Stimulated activated CD4-positive, alpha-beta T cell treated with anti-CD3 and anti-CD28 coated beads, Interleukin-4, amount 100 ng/mL, for 4 hours (primary cell): Measurements from ENCODE around the gene CEBPG.

Experiments used
- DNase-seq, 2 experiments: peaks; one replicate each; pipeline ENCODE4 v3.0.0-alpha.2; 2020

Gene CEBPG

GRCh38 chr19:33382982-33383381 is 9.5 kb downstream of the CEBPG start:
- no peak for DNase-seq

- DNase-seq: no peak
Measured at GRCh38 chr19:33383720-33384292, 10.3 kb downstream of the CEBPG start.

- DNase-seq: no peak
Measured at GRCh38 chr19:33384983-33385382, 11.5 kb downstream of the CEBPG start.

- DNase-seq: no peak
Measured at GRCh38 chr19:33385956-33386355, 12.4 kb downstream of the CEBPG start.

- no peak for DNase-seq
Measured at GRCh38 chr19:33386361-33386858, 12.9 kb downstream of the CEBPG start.

- no peak for DNase-seq
Measured at GRCh38 chr19:33387351-33388230, 14.1 kb downstream of the CEBPG start.

GRCh38 chr19:33388231-33388724 is 14.8 kb downstream of the CEBPG start:
- no peak for DNase-seq

- DNase-seq: no peak
Measured at GRCh38 chr19:33388725-33389420, 15.4 kb downstream of the CEBPG start.

GRCh38 chr19:33389421-33390100 is 16.1 kb downstream of the CEBPG start:
- DNase-seq: no peak

GRCh38 chr19:33390101-33390907 is 16.8 kb downstream of the CEBPG start:
- no peak for DNase-seq

- DNase-seq: no peak
Measured at GRCh38 chr19:33390908-33391630, 17.6 kb downstream of the CEBPG start.

GRCh38 chr19:33391631-33392249 is 18.2 kb downstream of the CEBPG start:
- no peak for DNase-seq

GRCh38 chr19:33392341-33393285 is 19.1 kb downstream of the CEBPG start:
- no peak for DNase-seq

- no peak for DNase-seq
Measured at GRCh38 chr19:33393286-33394005, 19.9 kb downstream of the CEBPG start.

GRCh38 chr19:33394006-33394722 is 20.7 kb downstream of the CEBPG start:
- DNase-seq: no peak

GRCh38 chr19:33394723-33395560 is 21.4 kb downstream of the CEBPG start:
- DNase-seq: no peak
